ENCODE data around the gene BICD1.
"Not testable (repeated sequence)": the region's sequence is repeated elsewhere in the genome, so short reads cannot be mapped to it uniquely, and the experiment has no call there.

BICD1 gene

GRCh38 chr12:32091696-32092095 lies 15.0 kb upstream of the BICD1 start:
- TF ChIP-seq, protein P1, sequence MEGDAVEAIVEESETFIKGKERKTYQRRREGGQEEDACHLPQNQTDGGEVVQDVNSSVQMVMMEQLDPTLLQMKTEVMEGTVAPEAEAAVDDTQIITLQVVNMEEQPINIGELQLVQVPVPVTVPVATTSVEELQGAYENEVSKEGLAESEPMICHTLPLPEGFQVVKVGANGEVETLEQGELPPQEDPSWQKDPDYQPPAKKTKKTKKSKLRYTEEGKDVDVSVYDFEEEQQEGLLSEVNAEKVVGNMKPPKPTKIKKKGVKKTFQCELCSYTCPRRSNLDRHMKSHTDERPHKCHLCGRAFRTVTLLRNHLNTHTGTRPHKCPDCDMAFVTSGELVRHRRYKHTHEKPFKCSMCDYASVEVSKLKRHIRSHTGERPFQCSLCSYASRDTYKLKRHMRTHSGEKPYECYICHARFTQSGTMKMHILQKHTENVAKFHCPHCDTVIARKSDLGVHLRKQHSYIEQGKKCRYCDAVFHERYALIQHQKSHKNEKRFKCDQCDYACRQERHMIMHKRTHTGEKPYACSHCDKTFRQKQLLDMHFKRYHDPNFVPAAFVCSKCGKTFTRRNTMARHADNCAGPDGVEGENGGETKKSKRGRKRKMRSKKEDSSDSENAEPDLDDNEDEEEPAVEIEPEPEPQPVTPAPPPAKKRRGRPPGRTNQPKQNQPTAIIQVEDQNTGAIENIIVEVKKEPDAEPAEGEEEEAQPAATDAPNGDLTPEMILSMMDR (conservative IDR thresholded peaks at IDR 0.05; ENCODE audit: low read depth) = no peak
- ChIA-PET POLR2A (ENCODE audit: low non-redundant PET) (no interaction called here), CTCF (interaction anchor here (0.6 to 0.7 kb wide), 2 partner anchors 15 to 19 kb away, joined by 3 read pairs; partner anchors contain the start of gene BICD1)

DNA sequence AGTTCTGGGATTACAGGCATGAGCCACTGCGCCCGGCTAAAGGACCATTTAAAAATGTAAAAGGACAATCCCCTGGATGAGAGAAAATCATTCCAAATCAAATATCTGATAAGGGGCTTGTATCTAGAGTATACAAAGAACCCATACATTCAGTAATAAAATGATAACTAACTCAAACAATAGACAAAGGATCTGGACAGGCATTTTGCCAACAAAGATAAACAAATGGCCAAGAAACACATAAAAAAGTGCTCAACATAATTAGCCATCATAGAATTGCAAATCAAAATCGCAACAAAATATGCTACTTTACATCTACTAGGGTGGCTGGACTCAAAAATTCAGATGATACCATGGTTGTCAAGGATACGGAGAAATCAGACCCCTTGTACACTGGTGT lies 8.5 kb upstream of the BICD1 start:
- ChIA-PET CTCF (no interaction called here), POLR2A (ENCODE audit: low non-redundant PET) (no interaction called here)
- no peak for DNase-seq (ENCODE audit: low spot score)
- TF ChIP-seq, protein P1 (conservative IDR thresholded peaks at IDR 0.05; ENCODE audit: low read depth) = no peak
- no peak overlapping the region for H3K27ac ChIP-seq

More at GRCh38 chr12:32091696-32092095, 15.0 kb upstream of the BICD1 start:
- DNase-seq (ENCODE audit: low spot score) = no peak
- no peak overlapping the region for H3K27ac ChIP-seq

DNA sequence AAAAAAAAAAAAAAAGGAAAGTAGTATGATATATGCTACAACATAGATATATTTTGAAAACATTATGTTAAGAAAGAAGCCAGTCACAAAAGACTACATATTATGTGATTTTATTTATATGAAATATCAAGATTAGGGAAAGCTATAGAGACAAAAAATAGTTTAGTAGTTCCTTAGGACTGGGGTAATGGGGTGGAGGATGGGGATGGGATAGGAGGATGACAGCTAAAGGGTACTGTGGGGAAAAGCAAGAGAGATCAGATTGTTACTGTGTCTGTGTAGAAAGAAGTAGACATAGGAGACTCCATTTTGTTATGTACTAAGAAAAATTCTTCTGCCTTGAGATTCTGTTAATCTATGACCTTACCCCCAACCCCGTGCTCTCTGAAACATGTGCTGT lies 7.4 kb upstream of the BICD1 start:
- H3K27ac ChIP-seq; POLR2A ChIA-PET (ENCODE audit: low non-redundant PET); DNase-seq (ENCODE audit: low spot score); CTCF ChIA-PET: not testable (repeated sequence)

DNA sequence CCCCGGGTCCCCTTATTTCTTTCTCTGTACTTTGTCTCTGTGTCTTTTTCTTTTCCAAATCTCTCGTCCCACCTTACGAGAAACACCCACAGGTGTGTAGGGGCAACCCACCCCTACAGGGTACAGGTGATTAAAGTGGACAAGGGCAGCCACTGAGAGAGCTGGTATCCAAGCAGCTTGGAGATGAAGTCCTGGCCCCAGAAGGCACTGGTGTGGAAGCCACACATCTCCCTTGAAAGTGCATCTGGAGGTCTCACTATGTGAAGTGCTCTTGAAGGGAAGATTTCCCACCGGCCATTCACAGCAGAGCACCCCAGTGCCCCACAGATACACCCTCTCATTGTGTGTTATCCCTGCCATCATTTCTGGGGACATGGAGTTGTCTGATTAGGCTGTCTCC lies 6.3 kb upstream of the BICD1 start:
- no peak overlapping the region for H3K27ac ChIP-seq
- POLR2A ChIA-PET (ENCODE audit: low non-redundant PET) = no interaction called here
- CTCF ChIA-PET = no interaction called here

DNA sequence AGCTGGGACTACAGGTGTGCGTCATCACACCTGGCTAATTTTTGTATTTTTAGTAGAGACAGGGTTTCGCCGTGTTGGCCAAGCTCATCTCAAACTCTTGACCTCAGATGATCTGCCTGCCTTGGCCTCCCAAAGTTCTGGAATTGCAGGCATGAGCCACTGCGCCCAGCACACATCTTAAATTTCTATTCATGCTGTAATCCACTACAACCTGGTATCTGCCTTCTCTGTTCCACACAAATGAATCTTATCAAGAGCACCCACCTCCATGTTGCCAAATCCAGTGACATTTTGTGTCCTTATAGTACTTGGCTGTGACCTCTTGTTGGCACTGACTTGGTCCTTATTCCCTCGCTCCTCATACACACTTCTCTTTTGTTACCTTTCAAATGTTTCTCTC lies 5.8 kb upstream of the BICD1 start:
- H3K27ac ChIP-seq = no peak overlapping the region
- DNase-seq (ENCODE audit: low spot score) = no peak
- POLR2A ChIA-PET (ENCODE audit: low non-redundant PET) = no interaction called here
- TF ChIP-seq, protein P1 (conservative IDR thresholded peaks at IDR 0.05; ENCODE audit: low read depth) = no peak
- CTCF ChIA-PET = no interaction called here

More for the DNA sequence above, 6.3 kb upstream of the BICD1 start:
- DNase-seq (ENCODE audit: low spot score) = no peak
- TF ChIP-seq, protein P1 (conservative IDR thresholded peaks at IDR 0.05; ENCODE audit: low read depth) = no peak

GRCh38 chr12:32102234-32102633 lies 4.4 kb upstream of the BICD1 start:
- TF ChIP-seq, protein P1 (conservative IDR thresholded peaks at IDR 0.05; ENCODE audit: low read depth) = no peak
- ChIA-PET POLR2A (ENCODE audit: low non-redundant PET) (no interaction called here), CTCF (no interaction called here)
- no peak for DNase-seq (ENCODE audit: low spot score)
- no peak overlapping the region for H3K27ac ChIP-seq

- CTCF ChIA-PET = interaction anchor here (1.0 kb wide), 1 partner anchor 19 kb away, joined by 3 read pairs; no protein-coding TSS in a partner anchor
- no peak for DNase-seq (ENCODE audit: low spot score)
- POLR2A ChIA-PET (ENCODE audit: low non-redundant PET) = no interaction called here
These were observed 1.9 kb upstream of the BICD1 start for GRCh38 chr12:32104572-32105355.

More at GRCh38 chr12:32104572-32105355, 1.9 kb upstream of the BICD1 start:
- no peak overlapping the region for H3K27ac ChIP-seq
- TF ChIP-seq, protein P1 (conservative IDR thresholded peaks at IDR 0.05; ENCODE audit: low read depth) = no peak
